K562 treated with DMSO at 1 percent for 12 hours (cell line): ENCODE results near the gene HPSE2. TPM values are rescaled to one million over a fixed set of nuclear protein-coding genes. Genes with fewer than 3 reads are reported as not detected.

Source experiments
- total RNA-seq: library from RNA; unstranded; fragments of 300-600 nt; gene quantifications from 2 replicates; pipeline ENCODE4 v1.2.3, GENCODE V29; 2022; ENCODE audit not compliant: insufficient read depth

HPSE2 gene
- not detected in 2 replicates for total RNA-seq

GRCh38 chr10:99235658-99236626 is at the start of gene HPSE2:
TSS of gene HPSE2 (minus strand) at chr10:99235852.

GRCh38 chr10:98446661-98447221 is 788.9 kb downstream of the HPSE2 start, which contains the start of gene HPS1:
TSS of gene HPS1 (minus strand) at chr10:98446935. CDS start at chr10:98443240, 3,695 bp downstream.

GRCh38 chr10:98414932-98415730 is 820.5 kb downstream of the HPSE2 start, which contains the start of gene PYROXD2:
TSS of gene PYROXD2 (minus strand) at chr10:98415182. CDS start at chr10:98415135, 47 bp downstream.

Other genes with a start within 250 kb of the HPSE2 start
- gene CNNM1, start 93.5 kb upstream of the HPSE2 start, total RNA-seq, result not detected in 2 replicates
- 67.5 and 76.2 TPM in 2 replicates for gene GOT1, start 194.8 kb upstream of the HPSE2 start, total RNA-seq